Neural progenitor cell (in vitro differentiated cells): ENCODE results near the gene SNRNP25. TPM values are rescaled to one million over a fixed set of nuclear protein-coding genes. Genes with fewer than 3 reads are reported as not detected.

Experiments
- DNase-seq: peaks from one replicate; pipeline ENCODE4 v3.0.0-alpha.2; 2016; ENCODE audit warnings: low spot score
- H2AFZ ChIP-seq: fragments of 200-600 bp; sonication (generic); replicated peaks from 2 replicates; pipeline ENCODE4 v1.6.1; 2016; ENCODE audit warnings: antibody characterized with exemption
- H3F3A ChIP-seq: fragments of 200-600 bp; sonication (generic); 2 replicates; pipeline ENCODE4 v1.6.1; 2016; ENCODE audit warnings: antibody characterized with exemption, low read depth
- H3K27ac ChIP-seq: fragments of 200-600 bp; sonication (generic); 2 replicates; pipeline ENCODE4 v1.5.1; 2016; ENCODE audit warnings: mild to moderate bottlenecking
- H3K27me3 ChIP-seq: fragments of 200-600 bp; sonication (generic); 2 replicates; pipeline ENCODE4 v1.6.1; 2016; ENCODE audit warnings: mild to moderate bottlenecking, moderate library complexity
- H3K36me3 ChIP-seq: fragments of 200-600 bp; sonication (generic); 2 replicates; pipeline ENCODE4 v1.5.1; 2016
- H3K4me1 ChIP-seq: fragments of 200-600 bp; sonication (generic); 2 replicates; pipeline ENCODE4 v1.6.1; 2016; ENCODE audit warnings: mixed run types
- H3K4me2 ChIP-seq: fragments of 200-600 bp; sonication (generic); 2 replicates; pipeline ENCODE4 v1.6.1; 2016
- H3K4me3 ChIP-seq: fragments of 200-600 bp; sonication (generic); 2 replicates; pipeline ENCODE4 v1.5.1; 2016
- H3K79me2 ChIP-seq: fragments of 200-600 bp; sonication (generic); 2 replicates; pipeline ENCODE4 v1.6.1; 2016; ENCODE audit warnings: low read depth
- H3K9ac ChIP-seq: fragments of 200-600 bp; sonication (generic); 2 replicates; pipeline ENCODE4 v1.6.1; 2016
- H3K9me3 ChIP-seq: fragments of 200-600 bp; sonication (generic); 2 replicates; pipeline ENCODE4 v1.5.1; 2016; ENCODE audit warnings: low read depth
- H4K20me1 ChIP-seq: fragments of 200-600 bp; sonication (generic); 2 replicates; pipeline ENCODE4 v1.6.1; 2016; ENCODE audit warnings: low read depth
- H3K27ac Mint-ChIP-seq: 3 replicates; pipeline ENCODE4 v1.8.0; 2021; ENCODE audit warnings: mixed read lengths
- H3K27me3 Mint-ChIP-seq: 2 replicates; pipeline ENCODE4 v1.8.0; 2022; ENCODE audit warnings: low read depth, mild to moderate bottlenecking, inconsistent platforms, moderate library complexity, mixed read lengths; ENCODE audit not compliant: insufficient read depth
- H3K36me3 Mint-ChIP-seq: 3 replicates; pipeline ENCODE4 v1.8.0; 2021; ENCODE audit warnings: mixed read lengths
- H3K4me1 Mint-ChIP-seq: 3 replicates; pipeline ENCODE4 v1.8.0; 2021; ENCODE audit warnings: mixed read lengths
- H3K4me3 Mint-ChIP-seq: 3 replicates; pipeline ENCODE4 v1.8.0; 2021; ENCODE audit warnings: mild to moderate bottlenecking, moderate library complexity, mixed read lengths
- H3K9me3 Mint-ChIP-seq: 3 replicates; pipeline ENCODE4 v1.8.0; 2020; ENCODE audit warnings: mixed read lengths
- CTCF ChIP-seq: fragments of 200-600 bp; sonication (generic); IDR thresholded peaks from 2 replicates; pipeline ENCODE4 v1.5.1; 2017; ENCODE audit warnings: antibody characterized with exemption, mild to moderate bottlenecking
- EZH2 ChIP-seq: fragments of 200-600 bp; sonication (generic); IDR thresholded peaks from 2 replicates; pipeline ENCODE4 v1.6.1; 2017; ENCODE audit warnings: antibody characterized with exemption, mild to moderate bottlenecking, moderate library complexity
- EZH2phosphoT487 ChIP-seq: fragments of 200-600 bp; sonication (generic); IDR thresholded peaks from 2 replicates; pipeline ENCODE4 v1.6.1; 2017; ENCODE audit warnings: antibody characterized with exemption
- total RNA-seq: library from RNA; depleted of rRNA; stranded (reverse); fragments of >200 nt; gene quantifications from 2 replicates; pipeline ENCODE4 v1.2.3, GENCODE V29; 2015; ENCODE audit warnings: low replicate concordance

The SNRNP25 gene
- total RNA-seq, 1 donor from 2014 or later, result 49.8 TPM

DNA sequence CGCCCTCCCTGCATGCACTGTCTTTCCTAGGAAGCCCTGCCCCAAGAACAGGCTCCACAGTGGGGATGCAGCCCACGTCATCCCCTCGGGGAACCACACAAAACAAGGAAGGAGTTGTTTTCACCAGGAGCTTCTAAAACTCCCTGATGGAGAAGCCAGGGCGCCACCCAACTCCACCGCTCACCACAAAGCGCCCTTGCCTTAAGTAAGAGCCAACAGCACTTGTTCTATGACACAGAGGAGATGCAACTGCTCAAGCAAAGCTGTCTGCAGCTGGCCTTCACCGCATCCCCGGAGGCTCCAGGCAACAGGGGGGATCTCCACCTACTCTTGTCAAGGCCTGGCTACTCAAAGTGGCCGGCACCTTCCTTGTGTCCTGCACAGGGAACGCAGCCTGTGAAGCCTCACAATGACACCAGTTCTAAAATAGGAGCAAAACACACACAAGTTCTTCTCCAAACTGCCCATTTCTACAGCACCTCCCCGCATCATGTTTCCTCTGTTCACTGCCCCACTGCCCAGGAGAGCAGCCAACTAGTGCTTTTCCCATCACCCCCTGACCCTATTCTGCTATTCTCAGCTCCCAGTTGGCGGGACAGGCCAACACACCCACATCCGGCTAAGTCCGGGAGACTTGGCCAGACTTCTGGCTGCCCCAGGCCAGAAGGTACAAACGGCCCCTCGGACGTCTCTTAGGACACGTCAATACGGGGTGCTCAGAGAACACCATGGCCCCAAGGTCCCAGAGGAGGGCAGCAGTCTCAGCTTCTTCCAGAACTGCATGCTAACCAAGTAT lies 48.6 kb downstream of the SNRNP25 start:
- H3K36me3 Mint-ChIP-seq, result peaks cover 2% of the 10 kb centered on the region

GRCh38 chr16:104355-104754 lies 50.7 kb downstream of the SNRNP25 start:
- no peaks in the 10 kb centered on the region for H3K27me3 Mint-ChIP-seq
- H3K9ac ChIP-seq, result no peak overlapping the region
- TF ChIP-seq CTCF, result no peak
- no peak for TF ChIP-seq EZH2phosphoT487
- no peak for TF ChIP-seq EZH2
- H3K4me1 Mint-ChIP-seq, result peaks cover 4% of the 10 kb centered on the region
- no peaks in the 10 kb centered on the region for H3K4me1 ChIP-seq
- no peaks in the 10 kb centered on the region for H3K27me3 ChIP-seq
- H3K9me3 Mint-ChIP-seq, result no peaks in the 10 kb centered on the region
- H2AFZ ChIP-seq, result no peak overlapping the region
- no peaks in the 10 kb centered on the region for H3K79me2 ChIP-seq
- H4K20me1 ChIP-seq, result peaks cover 17% of the 10 kb centered on the region
- no peak for DNase-seq
- H3K4me3 ChIP-seq, result no peak overlapping the region
- H3K4me3 Mint-ChIP-seq, result no peak overlapping the region
- H3K9me3 ChIP-seq, result no peaks in the 10 kb centered on the region
- H3K27ac Mint-ChIP-seq, result no peak overlapping the region
- peaks cover 2% of the 10 kb centered on the region for H3K36me3 Mint-ChIP-seq
- no peak overlapping the region for H3K27ac ChIP-seq
- H3F3A ChIP-seq, result peaks cover 5% of the 10 kb centered on the region
- H3K36me3 ChIP-seq, result no peaks in the 10 kb centered on the region
- no peak overlapping the region for H3K4me2 ChIP-seq

More for the DNA sequence above, 48.6 kb downstream of the SNRNP25 start:
- Histone ChIP-seq H3F3A (no peaks in the 10 kb centered on the region), H3K27ac (no peak overlapping the region), H3K36me3 (no peaks in the 10 kb centered on the region), H3K4me2 (no peak overlapping the region), H3K4me3 (no peak overlapping the region), H3K4me1 (no peaks in the 10 kb centered on the region), H3K79me2 (no peaks in the 10 kb centered on the region), H2AFZ (no peak overlapping the region), H4K20me1 (peaks cover 17% of the 10 kb centered on the region), H3K9me3 (no peaks in the 10 kb centered on the region), H3K9ac (no peak overlapping the region), H3K27me3 (no peaks in the 10 kb centered on the region)
- no peaks in the 10 kb centered on the region for H3K9me3 Mint-ChIP-seq
- DNase-seq, result no peak
- peaks cover 4% of the 10 kb centered on the region for H3K4me1 Mint-ChIP-seq
- peak overlapping the region; percentile 58 for H3K27ac Mint-ChIP-seq
- TF ChIP-seq EZH2, result no peak
- TF ChIP-seq EZH2phosphoT487, result no peak
- no peak for TF ChIP-seq CTCF
- H3K27me3 Mint-ChIP-seq, result no peaks in the 10 kb centered on the region
- H3K4me3 Mint-ChIP-seq, result no peak overlapping the region

- H3K9me3 Mint-ChIP-seq, result no peaks in the 10 kb centered on the region
- H3K27me3 Mint-ChIP-seq, result no peaks in the 10 kb centered on the region
- Histone ChIP-seq H2AFZ (no peak overlapping the region), H3K4me2 (no peak overlapping the region), H3K9ac (no peak overlapping the region), H3K27me3 (no peaks in the 10 kb centered on the region), H4K20me1 (peaks cover 17% of the 10 kb centered on the region), H3K36me3 (no peaks in the 10 kb centered on the region), H3K79me2 (no peaks in the 10 kb centered on the region), H3K4me3 (no peak overlapping the region), H3F3A (peaks cover 5% of the 10 kb centered on the region), H3K9me3 (no peaks in the 10 kb centered on the region), H3K27ac (no peak overlapping the region), H3K4me1 (no peaks in the 10 kb centered on the region)
- no peak for DNase-seq
- peaks cover 4% of the 10 kb centered on the region for H3K4me1 Mint-ChIP-seq
- H3K36me3 Mint-ChIP-seq, result peaks cover 6% of the 10 kb centered on the region
- no peak for TF ChIP-seq CTCF
- no peak for TF ChIP-seq EZH2phosphoT487
- no peak for TF ChIP-seq EZH2
- no peak overlapping the region for H3K27ac Mint-ChIP-seq
- no peak overlapping the region for H3K4me3 Mint-ChIP-seq
Observed at GRCh38 chr16:104928-105327, 51.3 kb downstream of the SNRNP25 start.
